ENCODE measurements around the gene CSRNP3.

CSRNP3 gene

GRCh38 chr2:165474619-165475276 lies 5.2 kb downstream of the CSRNP3 start:
- TF ChIP-seq POLR2AphosphoS5 (IDR thresholded peaks at IDR 0.05; ENCODE audit: low read depth, low read length), result no peak
- no peak for TF ChIP-seq TAF1 (IDR thresholded peaks at IDR 0.05; ENCODE audit: borderline replicate concordance, insufficient read depth, low read length)
- no peak for TF ChIP-seq FOXP2 (optimal IDR thresholded peaks at IDR 0.05; ENCODE audit: borderline replicate concordance, extremely low read depth, extremely low read length, insufficient read depth)
- TF ChIP-seq REST (IDR thresholded peaks at IDR 0.05; ENCODE audit: insufficient read depth in 1 of 2, low read depth in 2 of 2, low read length in 2 of 2), result no peak
- no peak for TF ChIP-seq SIN3A (IDR thresholded peaks at IDR 0.05; ENCODE audit: borderline replicate concordance, insufficient read depth, low read length)

GRCh38 chr2:165475277-165476004 lies 5.9 kb downstream of the CSRNP3 start:
- no peak for TF ChIP-seq TAF1 (IDR thresholded peaks at IDR 0.05; ENCODE audit: borderline replicate concordance, insufficient read depth, low read length)

- no peak for TF ChIP-seq SIN3A (IDR thresholded peaks at IDR 0.05; ENCODE audit: borderline replicate concordance, insufficient read depth, low read length)
- TF ChIP-seq TAF1 (IDR thresholded peaks at IDR 0.05; ENCODE audit: borderline replicate concordance, insufficient read depth, low read length), result no peak
- TF ChIP-seq FOXP2 (optimal IDR thresholded peaks at IDR 0.05; ENCODE audit: borderline replicate concordance, extremely low read depth, extremely low read length, insufficient read depth), result no peak
- TF ChIP-seq REST (IDR thresholded peaks at IDR 0.05; ENCODE audit: insufficient read depth in 1 of 2, low read depth in 2 of 2, low read length in 2 of 2), result no peak
- TF ChIP-seq POLR2AphosphoS5 (IDR thresholded peaks at IDR 0.05; ENCODE audit: low read depth, low read length), result no peak
These were observed 10.4 kb downstream of the CSRNP3 start for GRCh38 chr2:165479856-165480255.

- TF ChIP-seq POLR2AphosphoS5 (IDR thresholded peaks at IDR 0.05; ENCODE audit: low read depth, low read length) (no peak), REST (IDR thresholded peaks at IDR 0.05; ENCODE audit: insufficient read depth in 1 of 2, low read depth in 2 of 2, low read length in 2 of 2) (no peak), SIN3A (IDR thresholded peaks at IDR 0.05; ENCODE audit: borderline replicate concordance, insufficient read depth, low read length) (no peak), FOXP2 (optimal IDR thresholded peaks at IDR 0.05; ENCODE audit: borderline replicate concordance, extremely low read depth, extremely low read length, insufficient read depth) (no peak), TAF1 (IDR thresholded peaks at IDR 0.05; ENCODE audit: borderline replicate concordance, insufficient read depth, low read length) (no peak)
These were observed 25.1 kb downstream of the CSRNP3 start for GRCh38 chr2:165494573-165494972.

- TF ChIP-seq POLR2AphosphoS5 (IDR thresholded peaks at IDR 0.05; ENCODE audit: low read depth, low read length), result no peak
- no peak for TF ChIP-seq SIN3A (IDR thresholded peaks at IDR 0.05; ENCODE audit: borderline replicate concordance, insufficient read depth, low read length)
- TF ChIP-seq FOXP2 (optimal IDR thresholded peaks at IDR 0.05; ENCODE audit: borderline replicate concordance, extremely low read depth, extremely low read length, insufficient read depth), result no peak
- TF ChIP-seq TAF1 (IDR thresholded peaks at IDR 0.05; ENCODE audit: borderline replicate concordance, insufficient read depth, low read length), result no peak
These were observed 28.3 kb downstream of the CSRNP3 start for GRCh38 chr2:165497659-165498317.
